ENCODE data around the gene DENND6B. TPM values are rescaled to one million over a fixed set of nuclear protein-coding genes. Genes with fewer than 3 reads are reported as not detected.

Gene DENND6B
- total and polyA plus RNA-seq, 2 of the 13 experiments (the other 11 are each of a cell fraction or from before 2014, with no cell fraction given) = 0.95 to 3.8 TPM

DNA sequence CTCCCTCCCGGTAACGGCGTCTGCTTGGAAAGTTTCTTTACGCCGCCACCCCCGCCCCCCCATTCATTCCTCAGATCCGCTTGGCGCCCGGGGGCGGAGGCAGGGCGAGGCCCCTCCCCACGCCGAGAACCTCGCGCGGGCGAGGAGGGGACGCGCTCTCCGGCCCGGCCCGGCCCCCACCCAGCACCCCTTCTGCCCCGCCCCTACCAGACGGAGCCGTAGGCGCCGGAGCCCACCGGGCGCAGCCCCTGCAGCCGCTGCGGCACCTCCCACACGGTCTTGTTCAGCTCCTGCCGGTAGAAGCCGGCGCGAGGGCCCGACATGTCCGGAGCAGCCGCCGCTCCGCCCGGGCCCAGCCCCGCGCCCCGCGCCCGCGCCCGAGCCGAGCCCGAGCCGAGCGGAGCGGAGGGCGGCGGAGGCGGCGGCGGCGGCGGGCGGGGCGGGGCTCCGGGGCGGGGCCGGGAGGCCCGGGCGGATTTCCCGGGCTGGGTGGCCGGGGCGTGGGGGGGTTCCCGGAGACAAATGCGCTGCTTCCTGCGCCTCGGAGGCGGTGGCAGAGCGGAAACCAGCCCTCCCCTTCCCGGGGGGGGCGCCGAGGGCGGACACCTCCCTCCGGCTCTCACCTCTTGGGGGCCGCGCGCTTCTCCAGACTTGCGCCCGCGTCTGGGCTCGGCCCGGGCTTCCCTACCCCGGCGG is 56.7 kb downstream of the DENND6B start, which contains the start of gene MAPK11 (continued):
- no peak for TF ChIP-seq ZFP36 (IDR thresholded peaks at IDR 0.05; ENCODE audit: borderline replicate concordance, low read depth, low read length, partially characterized antibody)
- no peak for TF ChIP-seq NCOA1 (CRISPR knock-in tag; IDR thresholded peaks at IDR 0.05)

DNA sequence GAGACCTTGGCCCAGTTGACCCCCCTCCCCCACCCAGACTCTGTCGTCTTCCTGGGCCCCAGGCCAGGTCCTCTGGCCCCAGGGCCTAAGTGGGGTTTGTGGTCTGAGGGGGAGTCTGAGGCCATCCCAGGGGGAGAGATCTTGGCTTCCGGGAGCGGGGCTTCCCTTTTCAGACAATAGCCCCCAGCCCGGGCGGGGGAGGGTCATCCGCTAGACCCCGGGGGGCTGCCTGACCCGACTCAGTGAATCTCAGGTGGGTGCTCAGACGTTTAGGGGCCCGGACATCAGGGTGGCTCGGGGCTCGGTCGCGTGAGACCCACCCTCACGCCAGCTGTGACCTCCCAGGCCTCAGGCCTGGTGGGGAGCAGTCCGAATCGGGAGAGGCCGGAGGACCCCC is 57.2 kb downstream of the DENND6B start:
- no peaks in the 10 kb centered on the region for H3K79me2 ChIP-seq (ENCODE audit: insufficient read depth, low read length)
- H3K9ac ChIP-seq (ENCODE audit: insufficient read depth, low read depth, low read length) = no peak overlapping the region
- H3K4me3 ChIP-seq (replicated peaks in 1 of 3; ENCODE audit: insufficient read depth in 1 of 3, low read depth in 2 of 3, low read length in 3 of 3) = peak overlapping the region in 1 of 3 experiments; percentile 62; a peak in 2 of 6 replicates
- TF ChIP-seq, protein P1, sequence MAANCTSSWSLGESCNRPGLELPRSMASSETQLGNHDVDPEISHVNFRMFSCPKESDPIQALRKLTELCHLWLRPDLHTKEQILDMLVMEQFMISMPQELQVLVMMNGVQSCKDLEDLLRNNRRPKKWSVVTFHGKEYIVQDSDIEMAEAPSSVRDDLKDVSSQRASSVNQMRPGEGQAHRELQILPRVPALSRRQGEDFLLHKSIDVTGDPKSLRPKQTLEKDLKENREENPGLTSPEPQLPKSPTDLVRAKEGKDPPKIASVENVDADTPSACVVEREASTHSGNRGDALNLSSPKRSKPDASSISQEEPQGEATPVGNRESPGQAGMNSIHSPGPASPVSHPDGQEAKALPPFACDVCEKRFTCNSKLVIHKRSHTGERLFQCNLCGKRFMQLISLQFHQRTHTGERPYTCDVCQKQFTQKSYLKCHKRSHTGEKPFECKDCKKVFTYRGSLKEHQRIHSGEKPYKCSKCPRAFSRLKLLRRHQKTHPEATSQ (CRISPR knock-in tag; IDR thresholded peaks at IDR 0.05; ENCODE audit: borderline replicate concordance) = no peak
- TF ChIP-seq ZNF792 (CRISPR knock-in tag; IDR thresholded peaks at IDR 0.05) (no peak), NFKBIZ (CRISPR knock-in tag; IDR thresholded peaks at IDR 0.05) (no peak), ZNF749 (CRISPR knock-in tag; IDR thresholded peaks at IDR 0.05; ENCODE audit: borderline replicate concordance) (no peak), MED1 (CRISPR knock-in tag; IDR thresholded peaks at IDR 0.05) (no peak), ARHGAP35 (CRISPR knock-in tag; IDR thresholded peaks at IDR 0.05; ENCODE audit: borderline replicate concordance) (no peak), ZSCAN30 (CRISPR knock-in tag; IDR thresholded peaks at IDR 0.05) (no peak)
- H3K4me1 ChIP-seq (ENCODE audit: insufficient read depth, low read length) = peaks cover 39% of the 10 kb centered on the region
- no peak for FAIRE-seq
- H3K27ac ChIP-seq (ENCODE audit: extremely low read length, insufficient read depth, low read length) = no peak overlapping the region
- intact Hi-C loops (cut with micrococcal nuclease; ENCODE audit: unreplicated experiment) (no loop called here), in situ Hi-C loops (cut with HindIII; ENCODE audit: extremely low pct_ligation_motif_present, low pct_unique_long_range_greater_than_20kb) (no loop called here)
- CTCF ChIA-PET (ENCODE audit: low intra/inter-chr PET ratio, low total read pairs) = no interaction called here
- H3K4me2 ChIP-seq (ENCODE audit: low read depth, low read length) = peak overlapping the region; percentile 7; the same call in 1 of the 2 replicates
- no peak overlapping the region for H2AFZ ChIP-seq (ENCODE audit: low read length)
- no TSS peak for BruUV-seq (replicated peaks)
- DNase-seq (ENCODE audit: low spot score) = no peak
- POLR2A ChIA-PET = no interaction called here
- ATAC-seq = no peak
- WGBS (ENCODE audit: low lambda C conversion rate) = no CpG with 5 or more reads among the region's 18 CpGs
- H4K20me1 ChIP-seq (ENCODE audit: insufficient read depth, low read length) = peaks cover 7% of the 10 kb centered on the region; the same call in 1 of the 2 replicates
- peaks cover 13 to 50% of the 10 kb centered on the region in 2 experiments for H3K27me3 ChIP-seq (ENCODE audit: control insufficient read depth in 1 of 2, insufficient read depth in 2 of 2, low read length in 2 of 2)
- H3K36me3 ChIP-seq (replicated peaks in 1 of 2; ENCODE audit: control insufficient read depth in 1 of 2, insufficient read depth in 2 of 2, low read length in 2 of 2) = no peaks in the 10 kb centered on the region
- H3K9me3 ChIP-seq (ENCODE audit: low read length) = no peaks in the 10 kb centered on the region

All from HepG2 (cell line).